ENCODE data around the gene GPR143. TPM values are rescaled to one million over a fixed set of nuclear protein-coding genes. Genes with fewer than 3 reads are reported as not detected.

Gene GPR143
- total RNA-seq, 6 experiments from 2014 or later, result not detected

- no peak for DNase-seq
- Mint-ChIP-seq H3K27ac (no peak overlapping the region), H3K4me3 (no peak overlapping the region), H3K36me3 (ENCODE audit: low read depth) (peaks cover 7% of the 10 kb centered on the region; the same call in 1 of the 2 replicates), H3K27me3 (ENCODE audit: insufficient read depth) (peaks cover 7% of the 10 kb centered on the region; the same call in 1 of the 2 replicates), H3K4me1 (ENCODE audit: low read depth) (no peaks in the 10 kb centered on the region), H3K9me3 (peaks cover 7% of the 10 kb centered on the region)
- no peak for TF ChIP-seq CTCF (IDR thresholded peaks at IDR 0.05)
Measured at GRCh38 chrX:9802737-9803136, 37.1 kb upstream of the GPR143 start.

- Mint-ChIP-seq H3K36me3 (ENCODE audit: low read depth) (peaks cover 13% of the 10 kb centered on the region), H3K27ac (no peak overlapping the region), H3K4me3 (no peak overlapping the region), H3K9me3 (peaks cover 12% of the 10 kb centered on the region), H3K27me3 (ENCODE audit: insufficient read depth) (peaks cover 6% of the 10 kb centered on the region), H3K4me1 (ENCODE audit: low read depth) (no peaks in the 10 kb centered on the region)
- DNase-seq, result no peak
- TF ChIP-seq CTCF (IDR thresholded peaks at IDR 0.05), result no peak
Measured at GRCh38 chrX:9797384-9798360, 32.0 kb upstream of the GPR143 start.

DNA sequence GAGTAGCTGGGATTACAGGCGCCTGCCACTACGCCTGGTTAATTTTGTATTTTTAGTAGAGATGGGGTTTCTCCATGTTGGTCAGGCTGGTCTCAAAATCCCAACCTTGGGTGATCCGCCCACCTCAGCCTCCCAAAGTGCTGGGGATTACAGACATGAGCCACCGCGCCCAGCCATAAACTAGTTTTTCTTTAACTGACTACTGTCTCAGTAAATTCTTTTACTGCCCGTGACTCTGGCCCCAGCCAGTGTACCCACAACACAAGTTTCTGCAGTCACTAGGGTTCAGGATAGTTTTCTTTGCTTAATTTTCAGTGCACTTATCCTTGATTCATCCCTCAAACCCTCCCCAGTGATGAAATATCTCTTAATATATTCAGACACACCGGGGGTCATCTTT lies 28.8 kb upstream of the GPR143 start:
- Mint-ChIP-seq H3K27ac (no peak overlapping the region), H3K4me3 (no peak overlapping the region), H3K27me3 (ENCODE audit: insufficient read depth) (peaks cover 23% of the 10 kb centered on the region), H3K4me1 (ENCODE audit: low read depth) (no peaks in the 10 kb centered on the region), H3K36me3 (ENCODE audit: low read depth) (peaks cover 7% of the 10 kb centered on the region), H3K9me3 (peaks cover 6% of the 10 kb centered on the region)
- TF ChIP-seq CTCF (IDR thresholded peaks at IDR 0.05), result no peak
- no peak for DNase-seq

DNA sequence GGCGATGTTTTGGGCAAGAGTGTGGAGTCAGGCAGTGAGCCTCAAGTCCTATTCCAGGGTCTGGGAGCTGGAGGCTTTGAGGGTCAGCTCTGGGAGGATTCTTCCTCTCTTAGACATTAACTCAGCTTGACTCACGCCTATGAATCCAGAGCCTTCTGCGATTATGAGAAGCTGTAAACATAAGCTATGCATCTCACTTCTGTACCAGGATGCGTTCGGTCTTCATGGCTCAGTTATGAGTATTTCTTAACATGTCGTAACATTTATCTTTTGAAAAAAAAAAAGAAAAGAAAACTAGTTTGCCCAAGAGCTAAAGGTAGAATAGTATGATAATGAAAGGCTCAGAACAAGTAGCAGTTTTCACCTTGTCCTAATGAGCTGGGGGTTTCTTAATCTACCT lies 25.2 kb upstream of the GPR143 start:
- peaks cover 5% of the 10 kb centered on the region for H3K9me3 Mint-ChIP-seq
- no peak for DNase-seq

DNA sequence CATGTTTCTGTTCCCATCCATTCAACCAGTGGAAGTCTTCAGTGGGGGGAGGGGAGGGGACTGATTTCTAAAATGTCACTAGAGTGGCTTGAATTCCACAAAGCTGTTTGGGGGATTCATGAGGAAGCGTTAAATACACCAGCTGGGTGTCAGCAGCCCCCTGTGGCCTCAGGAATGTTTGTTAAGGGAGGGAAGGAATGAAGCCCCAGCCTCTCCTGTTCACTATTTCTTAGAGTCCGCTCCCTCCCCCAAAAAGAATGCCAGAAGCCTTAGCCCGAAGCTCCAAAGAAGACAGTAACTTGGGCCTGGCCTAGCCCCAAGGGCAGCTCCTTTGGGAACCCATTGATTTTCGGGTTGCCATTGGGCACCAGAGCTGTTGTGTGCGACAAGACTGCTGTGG lies 23.9 kb upstream of the GPR143 start:
- no peak for DNase-seq
- Mint-ChIP-seq H3K9me3 (no peaks in the 10 kb centered on the region), H3K4me1 (ENCODE audit: low read depth) (no peaks in the 10 kb centered on the region), H3K27ac (no peak overlapping the region), H3K36me3 (ENCODE audit: low read depth) (no peaks in the 10 kb centered on the region), H3K4me3 (no peak overlapping the region), H3K27me3 (ENCODE audit: insufficient read depth) (peaks cover 26% of the 10 kb centered on the region)
- no peak for TF ChIP-seq CTCF (IDR thresholded peaks at IDR 0.05)

More for the DNA sequence above, 25.2 kb upstream of the GPR143 start:
- Mint-ChIP-seq H3K27ac (no peak overlapping the region), H3K27me3 (ENCODE audit: insufficient read depth) (peaks cover 30% of the 10 kb centered on the region), H3K4me3 (no peak overlapping the region), H3K4me1 (ENCODE audit: low read depth) (no peaks in the 10 kb centered on the region), H3K36me3 (ENCODE audit: low read depth) (peaks cover 6% of the 10 kb centered on the region)
- TF ChIP-seq CTCF (IDR thresholded peaks at IDR 0.05), result no peak

All from HFFc6 (cell line).